GM10847 (cell line): ENCODE results near the gene INTS7.

Experiments used
- POLR2A ChIP-seq: IDR thresholded peaks from 2 replicates; pipeline ENCODE4 v1.6.1; 2011; ENCODE audit not compliant: insufficient read length; ENCODE audit errors: extremely low read depth

Gene INTS7

DNA sequence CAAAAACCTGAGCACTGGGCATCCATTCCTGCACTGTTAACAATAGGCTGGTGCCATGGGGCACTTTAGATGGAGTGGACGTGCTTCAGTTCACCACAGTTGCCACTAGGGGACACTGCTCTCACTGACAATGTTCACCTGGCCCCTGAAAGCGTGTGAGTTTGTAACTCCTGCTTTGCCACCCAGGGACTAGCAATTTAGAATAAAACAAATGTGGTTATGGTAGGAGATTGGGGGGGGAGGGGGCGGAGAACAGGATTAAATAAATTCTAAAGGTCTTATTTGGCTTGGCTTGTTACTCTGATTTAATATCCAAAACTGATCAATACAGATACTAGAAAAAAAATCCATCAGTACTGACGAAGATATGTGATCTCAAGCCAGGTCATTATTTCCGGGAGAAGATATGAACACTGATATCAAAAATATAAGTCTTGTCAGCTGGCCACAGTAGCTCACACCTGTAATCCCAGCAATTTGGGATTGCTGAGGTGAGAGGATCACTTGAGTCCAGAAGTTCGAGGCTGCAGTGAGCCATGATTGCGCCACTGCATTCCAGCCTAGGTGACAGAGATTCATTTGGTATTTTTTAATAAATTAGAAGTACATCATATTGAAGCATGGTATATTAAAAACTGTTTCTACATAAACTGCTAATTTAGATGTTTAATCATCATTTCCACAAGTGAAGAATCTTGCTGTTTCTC lies 23.2 kb downstream of the INTS7 start:
- no peak for TF ChIP-seq POLR2A

DNA sequence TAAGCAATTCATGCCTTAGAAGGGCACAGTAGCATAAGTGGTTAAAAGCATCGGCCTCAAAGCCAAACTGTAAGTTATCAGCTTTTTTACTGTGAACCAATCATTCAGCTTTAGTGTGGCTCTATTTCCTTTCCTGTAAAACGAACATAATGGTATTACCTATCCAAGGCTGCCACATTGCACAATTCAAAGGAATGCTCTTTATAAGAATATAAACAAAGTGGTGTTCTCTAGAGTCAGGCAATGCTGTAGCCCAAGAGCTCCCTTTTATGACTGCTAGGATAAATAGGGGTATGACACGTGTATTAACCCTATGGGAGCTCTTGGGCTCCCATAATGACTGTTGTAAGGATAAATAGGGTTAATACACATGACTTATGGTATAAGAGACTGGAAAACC lies 25.4 kb downstream of the INTS7 start:
- no peak for TF ChIP-seq POLR2A

DNA sequence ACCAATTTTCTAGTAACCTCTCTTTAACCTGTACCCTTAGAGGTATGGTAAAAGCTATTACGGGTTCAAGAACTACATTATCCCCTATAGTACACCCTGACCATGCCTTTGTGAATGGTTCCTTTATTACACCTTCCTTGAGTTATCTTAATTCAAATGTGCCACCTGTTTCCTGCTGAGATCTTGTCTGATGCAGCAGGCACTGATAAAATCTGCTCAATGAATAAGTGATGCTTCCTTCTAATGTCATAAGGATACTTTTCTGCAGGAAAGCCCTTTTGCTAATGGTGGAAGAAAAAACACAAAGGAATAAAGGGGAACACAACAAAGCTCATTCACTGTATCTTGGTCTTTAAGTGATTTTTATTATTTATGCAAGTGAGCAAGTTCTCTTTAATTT lies 25.8 kb downstream of the INTS7 start:
- no peak for TF ChIP-seq POLR2A

DNA sequence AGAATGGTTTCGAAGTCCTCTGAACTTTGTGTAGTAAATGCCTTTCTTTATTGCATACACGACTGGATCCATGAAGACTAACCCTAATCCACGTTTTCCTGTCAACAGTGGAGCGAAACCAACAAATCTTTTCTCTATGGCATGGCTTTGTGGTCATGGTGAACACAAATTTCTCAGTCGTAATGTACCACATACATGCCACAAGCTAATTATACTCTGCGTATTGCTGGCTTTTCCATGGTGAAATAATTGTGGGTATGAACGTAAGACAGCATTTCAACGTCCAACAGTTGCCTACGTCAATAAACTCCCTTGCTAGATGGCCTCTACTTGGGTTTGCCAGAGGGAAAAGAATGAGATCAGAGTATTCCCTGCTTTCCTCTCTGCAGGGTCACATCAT lies 27.5 kb downstream of the INTS7 start:
- TF ChIP-seq POLR2A = no peak

DNA sequence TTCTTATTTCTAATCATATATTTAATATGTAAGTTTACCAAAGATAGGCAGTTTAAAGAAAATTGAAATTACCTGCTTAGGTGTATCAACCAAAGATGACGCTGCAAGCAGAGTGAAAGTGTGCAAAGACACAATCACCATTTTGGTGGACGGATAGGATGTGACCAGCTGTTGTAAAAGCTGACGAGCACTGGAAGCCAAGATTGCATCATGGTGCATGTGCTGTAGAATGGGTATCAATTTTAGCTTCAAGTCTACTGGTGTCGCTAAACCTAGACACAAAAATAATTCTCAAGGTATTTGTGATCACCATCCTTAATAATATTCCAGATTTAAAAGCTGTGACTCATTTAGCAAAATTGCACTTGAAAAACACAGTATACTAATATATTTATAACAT lies 28.2 kb downstream of the INTS7 start:
- TF ChIP-seq POLR2A = no peak

DNA sequence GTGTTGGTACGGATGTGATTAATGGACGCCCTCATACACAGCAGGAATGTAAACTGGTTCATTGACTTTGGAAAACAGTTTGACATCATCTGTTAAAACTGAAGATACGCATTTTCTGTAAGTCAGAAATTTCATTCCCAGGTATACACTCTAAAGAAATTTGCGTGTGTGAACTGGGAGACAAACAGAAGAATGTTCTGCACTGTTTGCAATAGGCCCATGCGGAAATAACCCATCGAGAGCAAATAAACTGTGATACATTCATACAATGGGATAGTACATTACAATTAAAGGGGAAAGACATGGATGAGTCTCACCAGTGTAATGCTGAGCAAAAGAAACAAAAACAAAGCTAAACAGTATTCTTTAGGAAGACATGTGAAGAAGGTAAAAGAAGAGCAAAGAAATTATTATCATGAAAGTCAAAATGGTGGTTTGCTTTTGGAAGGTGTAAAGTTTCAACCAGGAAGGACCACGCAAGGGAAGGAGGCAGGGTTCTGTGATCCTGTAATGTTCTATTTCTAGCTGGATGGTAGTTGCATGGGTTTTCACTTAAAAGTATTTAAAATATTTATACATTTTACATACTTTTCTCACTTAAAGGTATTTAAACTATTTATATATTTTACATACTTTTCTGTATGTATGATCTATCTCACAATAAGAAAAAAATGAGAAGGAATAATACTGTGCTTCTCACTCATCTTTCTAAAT lies 30.3 kb downstream of the INTS7 start:
- no peak for TF ChIP-seq POLR2A

DNA sequence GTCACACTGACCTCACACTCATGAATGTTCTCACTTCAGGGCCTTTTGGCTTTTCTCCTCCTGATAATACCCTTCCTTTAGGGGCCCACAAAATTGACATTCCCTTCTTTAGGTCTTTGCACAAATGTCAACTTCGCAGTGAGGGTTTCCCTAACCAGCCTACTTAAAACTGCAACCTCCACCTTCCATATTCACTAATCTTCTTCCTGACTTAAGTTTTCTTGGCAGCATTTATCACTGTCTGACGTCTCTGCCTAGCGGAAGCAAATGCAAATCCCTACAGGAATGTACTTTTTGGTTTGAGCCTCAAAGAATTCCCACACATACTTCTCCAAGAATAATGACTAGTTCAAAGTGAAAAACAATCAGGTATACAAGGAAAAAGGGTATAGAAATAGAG lies 32.8 kb downstream of the INTS7 start:
- TF ChIP-seq POLR2A = no peak

DNA sequence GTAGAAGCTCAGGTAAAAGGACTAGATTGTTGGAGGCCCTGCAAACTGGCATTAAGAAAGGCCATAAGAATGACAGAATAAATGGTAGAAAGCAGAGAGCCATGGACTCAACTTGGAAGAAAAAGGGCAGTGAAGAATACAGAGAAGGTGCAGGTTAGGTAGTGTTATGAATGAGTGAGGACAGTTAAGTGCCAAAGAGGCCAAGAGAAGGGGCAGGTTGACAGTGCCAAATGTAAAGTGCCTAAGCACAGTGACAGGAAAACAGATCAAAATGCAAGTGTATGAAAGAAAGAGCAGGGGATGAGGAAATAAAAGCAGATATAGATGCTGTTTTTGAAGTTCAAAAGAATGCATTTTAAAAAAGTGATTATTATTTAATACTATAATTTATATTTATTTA lies 43.7 kb downstream of the INTS7 start:
- no peak for TF ChIP-seq POLR2A

DNA sequence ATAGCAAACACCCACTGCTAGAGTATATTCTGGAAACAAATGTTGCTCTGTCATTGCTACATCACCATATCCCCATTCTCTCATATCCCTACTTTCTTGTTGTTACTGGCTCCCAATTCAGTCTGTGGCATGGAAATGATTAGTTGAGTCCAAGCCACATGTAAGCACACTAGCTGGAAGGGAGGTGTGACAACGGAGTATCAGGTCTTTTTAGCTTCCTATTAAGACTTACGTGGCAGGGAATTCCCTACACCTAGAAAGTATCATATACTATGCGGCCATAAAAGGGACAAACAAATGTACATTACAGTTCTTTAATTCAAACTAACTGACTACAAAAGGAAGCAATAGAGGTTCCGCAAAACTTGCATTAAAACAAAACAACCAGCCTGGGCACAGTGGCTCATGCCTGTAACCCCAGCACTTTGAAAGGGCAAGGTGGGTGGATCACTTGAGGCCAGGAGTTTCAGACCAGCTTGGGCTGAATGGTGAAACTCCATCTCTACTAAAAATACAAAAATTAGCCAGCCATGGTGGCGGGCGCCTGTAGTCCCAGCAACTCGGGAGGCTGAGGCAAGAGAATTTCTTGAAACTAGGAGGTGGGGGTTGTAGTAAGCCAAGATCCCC lies 48.6 kb downstream of the INTS7 start:
- TF ChIP-seq POLR2A = no peak

DNA sequence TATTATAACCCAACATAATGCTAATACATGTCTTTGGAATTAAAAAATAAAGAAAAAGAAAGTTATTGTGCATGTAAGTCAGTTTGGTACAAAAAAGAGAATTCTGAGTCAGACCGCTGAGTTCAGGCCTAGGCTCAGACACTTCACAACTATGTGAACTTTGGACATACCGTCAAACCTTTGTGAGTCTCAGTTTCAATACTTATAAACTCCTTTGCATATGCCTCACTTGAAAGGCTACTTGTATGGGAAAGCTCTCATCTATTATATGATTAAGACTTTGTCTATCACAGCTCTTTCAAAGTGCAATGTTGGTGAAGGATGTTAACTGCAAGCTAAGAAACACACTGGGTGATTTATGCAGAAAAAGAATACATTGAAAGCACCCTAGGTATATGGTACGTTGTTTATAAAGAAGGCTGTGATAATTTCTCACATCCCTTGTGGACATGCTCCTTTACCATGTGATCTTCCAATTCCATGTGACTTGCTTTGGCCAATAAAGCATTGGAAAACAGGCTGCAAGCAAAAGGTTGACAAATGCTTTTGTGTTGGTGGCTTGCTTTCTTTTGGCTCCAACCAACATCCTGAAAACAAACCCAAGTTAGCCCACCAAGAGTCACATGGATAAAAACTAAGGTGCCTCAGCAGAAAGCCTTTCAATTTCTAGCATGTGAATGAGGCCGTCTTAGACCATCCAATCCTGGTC lies 49.6 kb downstream of the INTS7 start:
- no peak for TF ChIP-seq POLR2A

DNA sequence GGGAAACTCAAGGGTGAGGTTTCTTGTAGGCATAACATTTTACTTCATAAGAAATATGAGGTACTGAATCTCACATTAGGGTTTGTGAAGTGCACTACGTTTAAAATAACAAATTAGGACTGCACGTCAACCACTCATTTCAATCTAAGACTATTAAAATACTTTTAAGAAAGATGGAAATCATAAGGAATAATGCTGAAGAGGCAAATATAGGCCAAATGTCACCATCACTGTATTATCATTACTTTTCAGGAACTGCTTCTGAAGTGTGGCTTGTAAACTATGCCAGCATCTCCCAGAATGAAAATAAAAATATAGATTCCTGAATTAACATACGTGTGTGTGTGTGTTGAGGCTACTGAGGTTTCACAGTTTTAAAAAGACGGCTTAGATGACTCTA lies 56.8 kb downstream of the INTS7 start:
- no peak for TF ChIP-seq POLR2A

DNA sequence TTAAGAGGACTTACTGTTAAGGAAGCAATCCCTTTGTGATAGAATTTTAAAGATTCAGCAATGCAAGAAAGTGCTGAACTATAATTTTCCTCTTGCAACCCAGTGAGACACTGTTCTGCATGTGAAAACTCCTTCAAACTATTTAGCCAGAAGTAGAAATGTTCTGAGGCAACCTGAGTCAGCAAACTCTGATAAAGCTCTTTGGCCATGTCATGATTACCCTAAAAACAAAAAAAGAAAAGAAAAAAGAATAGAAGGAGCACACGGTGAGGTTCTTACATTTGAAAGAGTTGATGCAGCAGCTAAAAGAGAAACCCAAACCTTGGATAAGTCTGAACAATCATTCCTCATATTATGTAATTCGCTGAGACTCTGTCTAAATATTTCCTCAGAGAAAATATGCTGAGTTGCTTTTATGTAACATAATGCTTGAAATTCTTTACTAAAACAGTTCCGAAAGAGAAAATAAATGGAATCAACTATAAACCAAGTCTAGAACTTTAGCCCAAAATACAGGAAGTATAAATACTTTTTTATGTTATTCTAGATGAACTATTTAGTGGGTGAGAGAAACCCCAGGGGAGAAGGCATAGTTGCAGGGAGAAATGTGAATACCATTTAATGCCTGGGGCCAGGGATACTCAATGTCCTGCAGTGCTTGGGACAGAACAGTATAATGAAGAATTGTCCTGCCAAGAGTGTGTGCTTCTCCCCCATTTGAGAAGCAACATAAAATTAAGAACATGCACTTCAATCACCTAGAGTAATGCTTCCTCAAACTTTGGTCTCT lies 60.0 kb downstream of the INTS7 start:
- TF ChIP-seq POLR2A = no peak

DNA sequence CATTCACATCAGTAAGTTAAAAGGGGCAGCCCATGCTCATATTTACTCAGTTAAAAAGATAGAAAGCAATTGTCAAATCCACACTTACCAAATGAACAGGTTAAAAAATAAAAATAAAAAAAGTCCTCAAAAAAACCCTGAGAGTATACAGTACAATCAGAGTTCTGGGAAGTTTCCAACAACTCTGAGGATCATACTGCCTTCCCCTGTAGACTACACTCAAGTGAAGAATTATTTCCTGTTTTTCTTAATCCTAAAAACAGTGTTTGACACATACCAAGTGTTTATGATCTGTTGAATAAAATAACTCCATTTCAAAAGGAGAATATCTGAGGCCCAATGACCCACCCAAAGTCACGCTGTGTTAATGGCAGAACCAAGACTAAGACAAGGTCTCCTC lies 61.8 kb downstream of the INTS7 start:
- TF ChIP-seq POLR2A = no peak

DNA sequence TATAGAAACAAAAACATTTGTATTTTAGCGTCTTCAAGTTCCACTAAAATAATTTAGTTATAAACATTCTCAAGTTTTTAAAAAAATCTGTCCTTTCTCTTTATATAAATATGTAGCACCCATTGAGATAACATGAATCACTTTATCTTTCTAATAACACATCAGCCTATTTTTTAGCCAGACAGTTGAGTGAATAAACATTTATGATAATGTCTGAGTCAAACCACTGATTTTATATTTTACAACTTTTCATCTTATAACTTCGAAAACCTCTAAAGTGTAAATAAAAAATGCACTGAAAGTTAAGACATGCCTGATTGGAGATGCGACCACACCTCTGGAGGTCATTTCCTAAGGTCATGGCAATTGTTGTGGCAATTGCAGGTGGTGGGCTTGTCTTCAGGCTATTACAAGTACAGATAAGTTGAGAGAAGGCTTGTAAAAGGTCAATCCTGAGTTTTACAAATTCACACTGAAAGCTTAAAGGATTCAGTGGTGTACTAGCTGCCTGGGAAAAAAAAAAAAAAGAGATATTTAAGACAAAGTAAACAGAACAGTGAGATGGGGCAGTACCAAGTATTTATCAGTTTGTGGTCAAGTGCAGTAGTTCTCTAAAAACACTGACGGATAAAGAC lies 67.0 kb downstream of the INTS7 start:
- TF ChIP-seq POLR2A = no peak

DNA sequence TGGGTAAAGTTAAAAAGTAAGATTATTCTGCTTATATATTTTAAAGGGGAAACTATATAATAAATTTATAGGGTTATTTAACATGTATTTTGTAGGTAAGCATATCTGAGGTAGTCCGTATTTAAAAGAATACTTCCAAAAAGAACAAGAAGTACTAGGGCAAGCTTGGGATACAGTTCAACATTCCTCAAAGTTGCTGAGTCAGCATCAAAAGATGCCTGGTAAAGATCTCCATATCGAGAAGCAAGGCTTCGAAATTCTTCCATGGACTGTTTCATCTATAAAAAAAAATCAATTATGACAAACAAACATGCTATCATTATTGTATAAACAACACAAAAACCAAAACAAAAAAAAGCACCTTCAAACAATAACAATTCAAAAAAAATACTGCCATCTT lies 67.7 kb downstream of the INTS7 start:
- TF ChIP-seq POLR2A = no peak
